Stimulated activated CD4-positive, alpha-beta T cell treated with anti-CD3 and anti-CD28 coated beads, Interleukin-12 subunit alpha, Interleukin-12 subunit beta, amount 100 ng/mL, for 48 hours (primary cell): ENCODE measurements around the gene BRMS1.
A peak's percentile ranks its signal among the peaks of the same experiment; 100 is the strongest.
"Not testable (repeated sequence)": the region's sequence is repeated elsewhere in the genome, so short reads cannot be mapped to it uniquely, and the experiment has no call there.

ENCODE experiments used
- DNase-seq, 3 donors: peaks; one replicate each; pipeline ENCODE4 v3.0.0-alpha.2; 2020; ENCODE audit warnings: low read depth in 2 of 3, low spot score in 1 of 3

The BRMS1 gene, protein sequence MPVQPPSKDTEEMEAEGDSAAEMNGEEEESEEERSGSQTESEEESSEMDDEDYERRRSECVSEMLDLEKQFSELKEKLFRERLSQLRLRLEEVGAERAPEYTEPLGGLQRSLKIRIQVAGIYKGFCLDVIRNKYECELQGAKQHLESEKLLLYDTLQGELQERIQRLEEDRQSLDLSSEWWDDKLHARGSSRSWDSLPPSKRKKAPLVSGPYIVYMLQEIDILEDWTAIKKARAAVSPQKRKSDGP

GRCh38 chr11:66344550-66345315 lies at the start of gene BRMS1:
Gene BRMS1 (minus strand): TSS chr11:66345104. CDS start chr11:66342234, 2,870 bp downstream.
- peak; percentile 92 to 95 (median 94) for DNase-seq

DNA sequence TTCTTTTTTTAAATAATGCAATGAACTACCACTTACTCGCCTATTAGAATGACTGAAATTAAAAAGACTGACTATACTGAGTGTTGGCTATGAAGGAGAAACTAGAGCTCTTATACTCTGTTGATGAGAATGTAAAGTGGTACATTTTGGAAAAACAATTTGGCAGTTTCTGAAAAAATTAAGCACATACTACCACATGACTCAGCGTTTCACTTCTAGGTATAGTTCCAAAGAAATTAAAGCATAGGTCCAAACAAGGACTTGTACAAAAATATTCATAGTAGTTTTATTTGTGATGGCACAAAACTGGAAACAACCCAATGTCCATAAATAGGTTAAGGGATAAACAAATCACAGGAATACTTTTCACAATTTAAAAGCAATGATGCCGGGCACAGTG lies 49.0 kb upstream of the BRMS1 start:
- DNase-seq, result no peak

- DNase-seq, result no peak
Observed at GRCh38 chr11:66391322-66391721, 46.4 kb upstream of the BRMS1 start.

GRCh38 chr11:66388780-66389386 lies 44.0 kb upstream of the BRMS1 start:
- peak; percentile 57 to 73 (median 67) for DNase-seq

DNA sequence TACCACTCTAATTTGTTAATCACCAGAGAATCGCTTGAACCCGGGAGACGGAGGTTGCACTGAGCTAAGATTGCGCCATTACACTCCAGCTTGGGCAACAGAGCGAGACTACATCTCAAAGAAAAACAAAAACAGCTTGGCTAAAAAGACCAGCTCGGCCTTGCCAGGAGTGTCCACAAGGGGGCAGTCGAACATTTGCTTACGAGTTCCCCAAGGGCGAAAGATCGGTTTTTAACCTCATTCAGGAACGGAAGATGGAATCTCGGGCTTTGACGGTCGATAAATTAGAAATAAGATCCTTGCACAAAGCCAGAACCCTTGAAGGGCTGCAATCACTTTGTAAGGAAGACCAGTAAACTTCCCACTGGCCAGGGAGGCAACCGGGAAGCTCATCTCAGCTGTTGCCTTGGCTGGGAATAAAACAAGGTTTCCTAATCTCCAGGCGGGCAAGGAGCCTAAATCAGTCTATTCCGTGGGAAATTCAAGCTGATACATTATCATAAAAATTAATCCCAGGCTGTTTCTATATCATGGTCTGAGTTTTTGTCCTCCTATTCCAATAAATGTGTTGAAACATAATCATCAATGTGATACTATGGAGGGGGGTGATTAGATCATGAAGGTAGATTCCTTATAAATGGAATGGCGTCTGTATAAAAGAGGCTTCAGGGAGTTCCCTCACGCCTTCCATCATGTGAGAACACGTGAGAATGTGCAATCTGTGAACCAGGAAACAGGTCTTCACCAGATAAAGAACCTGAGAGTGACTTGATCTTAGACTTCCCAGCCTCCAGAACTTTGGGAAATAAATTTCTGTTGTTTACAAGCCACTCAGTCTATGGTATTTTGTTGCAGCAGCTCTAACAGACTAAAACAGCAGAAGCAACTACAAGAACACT lies 41.5 kb upstream of the BRMS1 start:
- DNase-seq, result peak; percentile 72 to 92 (median 74)

GRCh38 chr11:66384316-66384715 lies 39.4 kb upstream of the BRMS1 start:
- DNase-seq, result not testable (repeated sequence)

DNA sequence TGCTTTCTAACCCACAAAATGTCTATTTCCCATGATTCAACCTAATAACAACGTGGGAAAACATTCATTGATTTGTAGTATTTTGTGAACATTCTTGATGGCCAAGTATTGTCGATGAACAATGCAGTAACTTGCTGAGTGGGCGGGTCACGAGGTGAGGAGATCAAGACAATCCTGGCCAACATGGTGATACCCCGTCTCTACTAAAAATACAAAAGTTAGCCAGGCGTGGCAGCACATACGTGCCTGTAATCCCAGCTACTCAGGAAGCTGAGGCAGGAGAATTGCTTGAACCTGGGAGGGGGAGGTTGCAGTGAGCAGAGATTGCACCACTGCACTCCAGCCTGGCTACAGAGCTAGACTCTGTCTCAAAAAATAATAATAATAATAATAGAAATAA lies 35.4 kb upstream of the BRMS1 start:
- DNase-seq, result not testable (repeated sequence)

DNA sequence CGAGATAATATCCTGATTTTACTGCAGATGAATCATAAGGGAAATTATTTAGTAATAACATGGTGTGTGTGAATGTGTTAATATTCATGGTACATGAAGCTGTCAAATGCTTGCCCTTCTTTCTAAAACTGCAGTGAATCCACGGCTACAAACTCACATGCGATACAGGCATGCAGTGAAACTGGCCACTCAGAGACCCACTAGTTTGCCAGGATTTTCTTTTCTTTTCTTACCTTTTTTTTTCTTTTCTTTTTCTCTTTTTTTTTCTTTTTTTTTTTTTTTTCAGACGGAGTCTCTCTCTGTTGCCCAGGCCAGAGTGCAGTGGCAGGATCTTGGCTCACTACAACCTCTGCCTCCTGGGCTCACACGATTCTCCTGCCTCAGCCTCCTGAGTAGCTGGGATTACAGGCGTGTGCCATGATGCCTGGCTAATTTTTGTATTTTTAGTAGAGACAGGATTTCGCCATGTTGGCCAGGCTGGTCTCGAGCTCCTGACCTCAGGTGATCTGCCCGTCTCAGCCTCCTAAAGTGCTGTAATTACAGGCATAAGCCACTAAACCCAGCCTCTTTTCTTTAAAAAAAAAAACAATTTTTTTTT lies 28.9 kb upstream of the BRMS1 start:
- not testable (repeated sequence) for DNase-seq

DNA sequence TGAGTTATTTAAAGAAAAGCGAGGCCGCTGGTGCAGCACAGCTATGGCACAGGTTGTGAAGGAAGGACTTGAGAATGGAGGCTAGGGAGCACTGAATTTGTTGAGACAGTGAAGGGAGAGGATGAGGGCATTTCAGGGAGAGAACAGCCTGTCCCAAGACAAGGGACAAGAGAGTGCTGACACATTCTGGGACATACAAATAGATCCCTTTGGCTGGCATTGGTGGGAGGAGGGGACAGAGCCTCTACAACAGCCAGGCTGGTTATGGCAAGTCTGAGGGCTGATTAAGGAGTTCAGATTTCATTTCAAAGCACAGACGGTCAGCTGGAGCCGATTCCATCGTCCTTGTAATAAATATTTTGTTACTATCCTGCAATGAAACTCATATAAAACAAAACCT lies 28.4 kb upstream of the BRMS1 start:
- DNase-seq, result no peak

- DNase-seq, result peak; percentile 61 to 68 (median 66)
Observed at GRCh38 chr11:66371627-66372415, 26.9 kb upstream of the BRMS1 start, which contains the start of gene SLC29A2. Gene SLC29A2 (minus strand): TSS chr11:66371760. CDS start chr11:66371591, 169 bp downstream.

DNA sequence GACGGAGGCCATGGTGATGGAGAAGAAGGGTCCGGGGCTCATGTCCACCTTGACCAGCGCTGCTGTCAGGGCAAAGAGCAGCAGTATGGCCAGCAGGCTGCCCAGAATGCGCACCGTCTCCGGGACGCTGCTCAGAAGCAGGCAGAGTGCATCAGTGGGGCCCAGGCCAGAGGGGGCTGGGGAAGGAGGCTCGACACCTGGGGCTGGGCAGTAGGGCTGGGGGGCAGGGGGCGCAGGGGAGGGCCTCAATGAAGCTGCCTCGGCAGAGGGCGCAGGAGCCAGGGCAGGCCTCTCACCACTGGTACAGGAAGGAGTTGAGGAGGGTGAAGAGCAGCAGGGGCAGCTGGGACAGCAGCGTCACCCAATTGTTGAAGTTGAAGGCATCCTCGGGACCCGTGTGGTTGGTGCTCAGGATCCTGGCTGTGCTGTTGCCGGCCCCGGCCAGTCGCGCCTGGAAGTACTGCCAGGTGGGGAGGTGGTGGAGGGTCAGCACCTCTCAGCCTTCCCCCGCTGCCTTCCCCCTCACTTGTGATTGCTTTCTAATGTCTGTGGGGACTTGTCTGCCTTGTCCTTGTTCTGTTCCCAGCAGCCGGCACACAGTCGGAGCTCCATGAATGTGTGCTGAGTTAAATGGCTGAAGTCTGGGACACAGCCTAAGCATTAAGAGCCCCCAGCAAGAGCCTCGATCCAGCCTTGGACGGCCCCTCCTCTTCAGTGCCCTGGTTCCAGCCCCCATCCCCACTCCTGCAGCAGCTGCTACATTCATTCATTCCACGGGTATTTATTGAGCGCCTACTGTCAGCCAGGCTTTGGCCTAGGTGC lies 24.4 kb upstream of the BRMS1 start:
- DNase-seq, result no peak

GRCh38 chr11:66368484-66368883 lies 23.6 kb upstream of the BRMS1 start:
- no peak for DNase-seq

GRCh38 chr11:66367561-66368312 lies 22.8 kb upstream of the BRMS1 start:
- DNase-seq, result no peak

DNA sequence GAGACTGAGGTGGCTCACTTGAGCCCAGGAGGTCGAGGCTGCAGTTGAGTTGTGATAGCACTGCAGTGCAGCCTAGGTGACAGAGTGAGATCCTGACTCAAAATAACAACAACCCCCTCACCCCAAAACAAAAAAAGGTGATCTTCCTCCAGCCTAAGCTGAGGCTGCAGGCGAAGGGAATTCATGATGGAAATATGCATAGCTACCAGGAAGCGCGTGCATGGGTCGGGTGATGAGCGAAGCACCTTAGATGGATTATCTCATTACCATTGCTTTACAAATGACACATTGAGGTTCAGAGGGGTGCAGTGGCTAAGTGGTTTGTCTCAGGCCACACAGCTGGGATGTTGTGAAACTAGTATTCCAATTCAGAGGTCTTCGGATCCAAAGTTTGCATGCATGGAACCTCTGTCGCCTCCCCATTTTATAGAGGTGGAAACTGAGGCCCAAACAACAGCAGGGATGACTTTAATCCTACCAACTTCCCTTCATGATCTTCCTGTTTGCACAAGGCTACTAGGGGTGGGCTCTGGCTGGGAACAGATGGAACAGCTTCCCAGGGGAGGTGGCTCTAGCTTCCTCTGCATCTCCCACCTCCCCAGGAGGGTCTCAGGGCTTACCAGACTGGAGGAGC lies 22.1 kb upstream of the BRMS1 start:
- DNase-seq, result no peak

DNA sequence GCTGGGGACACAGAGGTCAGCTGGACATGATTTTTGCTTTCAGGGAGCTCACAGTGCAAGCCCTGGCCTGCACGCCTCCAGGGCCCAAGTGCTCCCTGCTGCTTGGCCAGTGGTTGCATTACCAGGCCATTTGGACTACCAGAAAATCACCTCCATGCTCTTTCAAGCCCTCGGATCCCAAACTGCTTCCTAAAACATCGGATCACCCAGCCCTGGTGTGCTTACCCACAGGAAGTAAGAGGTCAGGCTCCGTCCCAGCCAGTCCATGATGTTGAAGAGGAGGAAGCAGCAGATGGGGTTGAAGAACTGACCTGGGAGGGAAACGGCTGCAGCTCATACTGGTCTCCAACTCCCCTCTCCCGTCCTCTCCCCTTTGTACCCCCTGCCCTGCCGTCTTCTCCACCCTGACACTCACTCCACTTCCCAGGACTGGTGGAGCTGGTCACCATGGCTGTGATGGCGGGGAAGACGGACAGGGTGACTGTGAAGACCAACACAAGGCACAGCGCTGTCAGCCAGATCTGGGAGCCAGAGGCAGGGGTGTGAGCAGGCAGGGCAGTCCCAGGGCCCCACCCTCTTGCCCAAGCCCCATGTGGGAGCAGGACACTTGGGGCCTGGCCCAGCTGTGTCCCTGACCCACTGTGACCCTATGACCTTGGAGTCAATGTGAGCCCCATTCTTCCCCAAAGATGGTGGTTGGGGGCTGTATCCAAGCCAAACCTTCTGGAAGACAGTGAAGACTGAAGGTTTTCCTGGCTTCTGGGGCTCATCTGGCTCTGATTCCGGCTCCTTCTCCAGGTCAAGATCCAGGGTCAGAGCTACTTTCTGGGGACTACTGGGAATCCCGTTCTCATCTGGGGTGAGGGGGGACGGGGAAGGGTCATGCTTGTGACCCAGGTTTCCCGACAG lies 21.1 kb upstream of the BRMS1 start:
- no peak for DNase-seq

GRCh38 chr11:66365166-66365565 lies 20.3 kb upstream of the BRMS1 start:
- no peak for DNase-seq
